ENCODE data around the gene PCARE.
A peak's percentile ranks its signal among the peaks of the same experiment; 100 is the strongest.
"Not testable (repeated sequence)": the region's sequence is repeated elsewhere in the genome, so short reads cannot be mapped to it uniquely, and the experiment has no call there.

Gene PCARE

DNA sequence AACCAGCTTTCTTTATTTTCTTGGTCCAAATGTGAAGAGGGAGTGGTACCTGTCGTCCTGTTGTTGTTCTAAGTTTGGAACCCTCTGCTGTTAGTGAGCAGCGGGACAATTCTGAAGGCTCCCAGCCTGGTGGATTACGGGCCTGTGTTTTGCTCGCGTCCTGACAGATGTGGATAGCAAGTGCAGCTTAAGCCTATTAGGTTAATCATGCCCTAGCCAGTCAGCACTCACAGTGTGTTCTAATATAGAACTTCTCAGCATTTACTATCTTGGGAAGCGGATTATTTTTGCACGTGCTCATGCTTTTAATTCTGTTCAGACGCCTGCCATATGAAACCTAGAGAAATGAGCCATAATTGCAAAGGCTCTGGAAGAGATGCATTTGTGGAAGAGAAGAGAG is at the start of gene PCARE:
PCARE (minus strand) TSS at position 113 of the 400 bp plus-strand sequence. CDS start 262 bp downstream, outside the sequence.
- no peak for DNase-seq

GRCh38 chr2:29123617-29124349 is 49.5 kb upstream of the PCARE start:
- DNase-seq: peak; percentile 87

- DNase-seq: no peak
These were observed 46.5 kb upstream of the PCARE start for GRCh38 chr2:29120846-29121245.

GRCh38 chr2:29119211-29119610 is 44.9 kb upstream of the PCARE start:
- DNase-seq: no peak

DNA sequence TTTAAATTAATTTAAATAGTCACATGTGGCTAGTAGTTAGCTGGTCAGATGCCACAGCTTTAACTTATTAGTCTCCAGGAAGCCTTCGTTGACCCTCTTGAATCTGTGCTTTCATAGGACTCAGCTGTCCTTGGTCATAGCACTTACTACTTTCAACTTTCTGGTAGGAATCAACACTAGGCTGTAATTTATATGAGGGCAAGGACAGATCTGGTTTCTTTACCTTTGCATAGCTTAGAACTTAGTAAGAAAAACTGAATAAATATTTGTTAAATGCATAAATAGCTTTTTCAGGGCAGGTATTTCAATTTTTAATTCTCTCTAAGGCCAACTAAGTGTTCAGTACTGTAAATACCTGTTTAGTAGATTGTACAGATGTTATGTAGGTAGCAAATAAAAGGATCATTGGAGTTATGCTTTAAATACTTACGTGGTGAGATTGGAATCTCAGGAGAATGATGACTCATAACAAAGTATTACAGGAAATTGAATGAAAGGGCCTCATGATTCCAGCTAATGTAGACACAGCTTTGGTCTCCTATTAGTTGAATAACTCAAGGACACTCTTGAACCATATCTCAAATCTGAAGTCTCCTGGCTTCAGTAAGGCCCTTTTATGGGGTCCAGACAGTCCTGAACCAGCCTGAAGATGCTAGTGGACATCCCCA is 43.4 kb upstream of the PCARE start:
- peak; percentile 79 for DNase-seq

DNA sequence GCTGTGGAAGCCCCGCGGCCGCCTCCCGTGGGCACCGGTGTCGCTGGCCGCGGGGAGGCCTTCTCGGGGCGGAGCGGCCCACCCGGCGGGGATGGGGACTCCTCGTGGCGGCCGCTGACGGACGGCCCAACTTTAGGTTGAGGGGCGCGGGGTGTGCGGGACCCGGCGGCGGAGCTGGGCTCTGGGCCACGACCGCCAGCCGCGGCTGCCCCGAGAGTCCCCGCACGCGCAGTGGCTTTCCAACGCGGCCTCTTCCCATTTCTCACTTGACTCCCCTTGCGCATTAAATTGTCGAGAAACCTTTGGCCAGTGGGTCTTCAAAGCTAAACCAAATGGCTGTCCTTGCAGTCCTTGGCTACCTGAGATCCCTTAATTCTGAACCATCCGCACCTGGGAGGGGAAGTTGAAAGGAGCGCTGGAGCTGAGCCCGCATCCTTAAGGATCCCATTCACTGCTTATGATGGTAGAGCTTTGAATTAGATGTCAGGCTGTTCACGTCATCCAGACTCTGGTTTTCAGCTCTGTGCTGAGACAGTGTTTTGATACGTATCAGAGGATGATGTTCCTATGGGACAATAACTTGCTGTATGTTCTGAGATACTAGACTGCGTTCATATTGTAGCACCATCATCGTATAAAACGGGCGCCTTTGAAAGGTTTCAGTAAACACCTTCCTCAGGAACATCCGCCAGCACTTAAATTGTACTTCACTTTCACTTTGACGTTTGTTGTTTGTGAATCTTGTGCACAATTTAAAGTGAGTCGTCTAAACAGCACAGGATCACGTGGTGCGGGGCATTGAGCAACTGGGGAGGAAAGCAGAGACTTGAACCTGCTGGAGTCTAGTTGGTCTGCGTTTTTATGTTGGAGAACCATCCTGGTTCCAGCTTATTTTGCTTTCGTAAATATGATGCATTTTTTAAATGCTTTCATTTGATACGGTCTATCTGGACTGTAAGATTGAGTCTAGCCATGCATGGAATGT is 41.8 kb upstream of the PCARE start:
- DNase-seq: peak; percentile 80

DNA sequence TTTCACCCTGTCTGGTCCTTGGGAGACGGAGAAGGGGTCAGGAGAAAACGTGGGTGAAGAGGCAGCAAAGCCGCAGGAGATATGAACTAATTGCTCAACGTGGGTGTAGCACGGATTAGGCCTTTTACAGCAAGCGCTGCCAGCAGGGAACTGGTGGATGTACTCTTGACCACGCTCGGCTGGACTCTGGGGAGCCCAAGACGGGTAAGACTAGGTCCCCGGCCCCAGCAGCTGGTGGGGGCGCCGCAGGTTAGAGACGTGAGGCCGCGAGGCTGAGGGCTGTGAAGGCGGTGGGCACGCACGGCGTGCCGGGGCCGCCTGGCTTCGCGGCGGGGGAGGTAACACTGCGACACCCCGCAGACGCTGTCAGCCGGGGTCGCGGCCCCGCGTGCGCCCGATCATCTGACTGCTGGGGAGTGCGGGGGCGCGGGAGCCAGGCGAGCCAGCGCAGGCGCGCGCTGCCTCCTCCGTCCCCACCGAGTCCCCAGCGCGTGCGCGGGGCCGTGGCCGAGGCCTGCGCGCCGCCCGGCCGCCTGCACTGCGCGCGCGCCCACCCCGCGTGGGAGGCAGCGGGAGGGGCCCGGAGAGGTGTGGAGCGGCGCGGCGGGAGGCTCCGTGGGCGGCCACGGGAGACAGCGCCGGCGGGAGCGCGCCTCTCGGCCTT is 40.8 kb upstream of the PCARE start, which contains the start of gene CLIP4:
CLIP4 (plus strand) TSS at position 470 of the 664 bp plus-strand sequence. CDS start 5,974 bp downstream, outside the sequence.
- peak; percentile 60 for DNase-seq

DNA sequence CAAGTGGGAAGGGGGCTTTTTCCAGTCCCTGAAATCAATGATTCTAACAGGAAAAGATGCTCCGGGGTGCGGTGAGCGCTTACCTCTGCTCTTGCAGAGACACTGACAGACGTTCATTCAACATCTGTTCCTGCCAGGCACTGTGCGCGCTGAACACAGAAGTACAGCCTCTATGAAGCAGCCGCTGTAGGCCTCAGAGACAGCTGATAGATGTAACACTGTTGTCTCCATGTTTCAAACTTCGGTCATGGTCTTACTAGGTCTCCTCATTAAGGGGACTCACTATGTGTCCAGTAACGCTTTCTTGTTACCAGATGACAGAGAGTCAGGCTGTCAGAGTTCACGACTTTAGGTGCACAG is 40.2 kb upstream of the PCARE start:
- DNase-seq: no peak

GRCh38 chr2:29113891-29114321 is 39.6 kb upstream of the PCARE start:
- DNase-seq: peak; percentile 87

DNA sequence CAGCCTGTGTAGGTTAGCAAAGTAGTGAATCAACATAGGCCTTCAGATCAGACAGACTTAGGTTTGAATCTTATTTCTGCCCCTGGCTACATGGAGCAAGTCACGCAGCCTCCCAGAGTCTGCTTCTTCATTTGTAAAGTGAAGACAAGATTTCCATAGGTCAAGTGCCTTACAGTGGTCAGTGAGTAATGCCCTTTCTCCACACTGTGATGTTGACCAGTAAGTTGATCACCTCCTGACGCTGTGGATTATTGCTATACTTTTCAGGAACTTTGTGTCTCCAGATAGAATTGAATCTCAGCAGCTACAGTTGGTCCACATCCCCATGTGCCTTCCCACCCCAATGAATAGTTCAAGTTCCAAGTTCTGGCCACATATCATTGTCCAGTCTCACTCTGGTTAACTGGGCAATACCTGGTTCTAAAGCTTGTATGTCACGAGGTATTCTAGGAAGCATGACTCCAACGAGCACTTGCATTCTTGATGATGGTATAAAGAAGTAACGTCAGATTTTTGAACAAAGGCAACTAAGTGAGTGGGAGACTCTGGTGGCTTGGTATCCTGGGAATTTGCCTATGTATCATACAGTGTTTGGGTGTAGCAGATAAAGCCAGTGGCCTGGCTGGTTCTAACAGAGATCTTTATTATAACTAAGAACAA is 38.8 kb upstream of the PCARE start:
- DNase-seq: peak; percentile 53

GRCh38 chr2:29112379-29112778 is 38.1 kb upstream of the PCARE start:
- DNase-seq: no peak

- no peak for DNase-seq
These were observed 36.7 kb upstream of the PCARE start for GRCh38 chr2:29110916-29111535.

- no peak for DNase-seq
These were observed 34.9 kb upstream of the PCARE start for GRCh38 chr2:29109246-29109645.

DNA sequence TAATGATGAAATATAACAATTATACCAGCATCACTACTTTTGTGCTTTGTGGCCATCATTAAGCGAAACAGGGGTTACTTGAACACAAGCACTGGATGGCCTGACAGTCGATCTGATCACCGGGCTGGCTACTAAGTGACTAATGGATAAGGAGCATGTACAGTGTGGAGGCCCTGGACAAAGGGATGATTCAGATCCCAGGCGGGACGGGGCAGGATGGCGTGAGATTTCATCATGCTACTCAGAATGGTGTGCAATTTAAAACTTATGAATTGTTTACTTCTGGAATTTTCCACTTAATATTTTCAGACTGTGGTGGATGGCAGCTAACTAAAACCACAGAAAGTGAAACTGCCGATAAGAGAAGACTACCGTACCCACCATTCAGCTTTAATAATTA is 33.9 kb upstream of the PCARE start:
- peak; percentile 95 for DNase-seq

DNA sequence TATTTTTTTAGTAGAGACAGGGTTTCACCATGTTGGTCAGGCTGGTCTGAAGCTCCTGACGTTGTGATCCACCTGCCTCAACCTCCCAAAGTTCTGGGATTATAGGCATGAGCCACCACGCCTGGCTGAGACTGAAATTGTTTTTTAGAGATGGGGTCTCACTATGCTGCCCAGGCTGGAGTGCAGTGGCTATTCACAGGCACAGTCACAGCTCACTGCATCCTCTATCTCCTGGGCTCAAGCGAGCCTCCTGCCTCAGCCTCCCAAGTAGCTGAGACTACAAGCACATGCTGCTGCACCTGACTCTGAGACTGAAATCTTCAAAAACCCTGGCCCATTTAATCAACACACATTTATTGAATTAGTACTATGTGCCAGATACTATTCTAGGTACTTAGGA is 33.2 kb upstream of the PCARE start:
- DNase-seq: not testable (repeated sequence)

- no peak for DNase-seq
These were observed 32.7 kb upstream of the PCARE start for GRCh38 chr2:29106980-29107388.

- DNase-seq: no peak
These were observed 31.9 kb upstream of the PCARE start for GRCh38 chr2:29106256-29106655.

DNA sequence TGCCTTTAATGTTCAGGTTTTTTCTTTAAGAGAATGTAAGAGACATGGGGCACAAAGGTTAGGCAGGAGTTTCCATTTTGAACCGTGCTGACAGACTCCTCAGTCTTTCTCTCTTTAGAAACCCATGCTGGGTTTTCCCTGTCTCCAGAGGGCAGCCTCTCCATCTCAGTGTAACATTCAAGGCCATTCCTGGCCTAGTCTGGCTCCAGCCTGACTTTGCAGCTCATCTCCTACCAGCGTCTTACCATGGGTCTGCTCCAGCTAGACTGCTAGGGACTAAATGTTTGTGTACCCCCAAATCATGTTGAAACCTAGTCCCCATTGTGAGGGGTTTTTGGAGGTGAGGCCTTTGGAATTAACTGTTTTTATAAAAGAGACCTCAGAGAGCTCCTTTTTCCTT is 31.1 kb upstream of the PCARE start:
- DNase-seq: no peak

DNA sequence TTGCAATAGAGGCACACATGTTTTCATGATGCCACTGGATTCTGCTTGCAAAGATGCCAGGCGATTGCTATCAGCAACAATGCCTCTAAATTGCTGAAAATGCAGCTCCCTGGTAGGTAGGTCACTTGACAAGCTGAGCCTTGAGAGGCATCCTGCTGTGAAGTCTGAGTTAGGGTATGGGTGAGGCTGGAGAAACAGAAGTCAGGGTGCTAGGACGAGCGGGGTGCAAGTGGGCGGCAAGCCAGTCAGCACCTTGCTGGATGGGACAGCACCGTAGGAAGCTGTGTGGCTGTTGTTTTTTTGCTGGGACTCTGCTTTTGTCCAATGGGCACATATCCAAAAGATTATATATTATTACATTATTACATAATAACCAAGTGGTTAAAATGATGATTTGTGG is 30.4 kb upstream of the PCARE start:
- DNase-seq: no peak

- DNase-seq: no peak
These were observed 26.2 kb upstream of the PCARE start for GRCh38 chr2:29100564-29100963.

DNA sequence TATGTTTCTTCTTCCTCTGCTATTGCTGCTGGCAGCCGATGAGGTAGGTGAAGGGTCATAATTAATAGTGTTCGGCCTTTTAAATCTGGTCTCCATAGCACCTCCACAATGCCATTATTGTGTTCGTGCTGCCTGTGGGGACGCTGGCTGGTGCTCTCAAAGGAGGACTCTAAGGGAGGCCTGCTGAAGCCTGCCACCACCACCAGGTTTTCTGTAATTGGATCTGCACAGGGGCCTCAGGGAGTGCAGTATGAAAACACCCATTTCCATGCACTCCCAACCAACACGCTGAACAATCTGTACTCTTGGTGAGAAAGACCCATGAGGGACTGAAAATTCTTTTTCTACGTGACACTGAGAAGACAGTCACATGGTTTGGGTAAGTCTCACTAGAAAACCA is 23.2 kb upstream of the PCARE start:
- no peak for DNase-seq

- DNase-seq: no peak
These were observed 22.6 kb upstream of the PCARE start for GRCh38 chr2:29096969-29097368.
